Esophagus (tissue), 2 donors: Measurements from ENCODE around the gene CD14. TPM values are rescaled to one million over a fixed set of nuclear protein-coding genes. Genes with fewer than 3 reads are reported as not detected.
"Not testable (repeated sequence)": the region's sequence is repeated elsewhere in the genome, so short reads cannot be mapped to it uniquely, and the experiment has no call there.

Experiments used
- H3K27ac ChIP-seq, 2 donors: one replicate each; pipeline ENCODE4 v1.5.1; 2013; ENCODE audit warnings: low read depth in 2 of 2, mild to moderate bottlenecking in 2 of 2, inconsistent platforms in 1 of 2, low read length in 1 of 2, moderate library complexity in 1 of 2
- H3K27me3 ChIP-seq, 2 donors: one replicate each; pipeline ENCODE4 v1.6.1; 2013; ENCODE audit warnings: low read length in 2 of 2, control low read depth in 1 of 2, mild to moderate bottlenecking in 1 of 2; ENCODE audit not compliant: insufficient read depth in 2 of 2, control insufficient read depth in 1 of 2
- H3K36me3 ChIP-seq, 2 donors: one replicate each; pipeline ENCODE4 v1.6.1; 2013; ENCODE audit warnings: low read length in 1 of 2; ENCODE audit not compliant: control insufficient read depth in 2 of 2, insufficient read depth in 2 of 2
- H3K4me1 ChIP-seq, 2 donors: one replicate each; pipeline ENCODE4 v1.6.1; 2013; ENCODE audit warnings: low read length in 1 of 2; ENCODE audit not compliant: control insufficient read depth in 2 of 2, insufficient read depth in 2 of 2
- H3K4me3 ChIP-seq, 2 donors: one replicate each; pipeline ENCODE4 v1.5.1; 2013; ENCODE audit warnings: low read length in 2 of 2, mild to moderate bottlenecking in 2 of 2, low read depth in 1 of 2, moderate library complexity in 1 of 2
- H3K9me3 ChIP-seq, 2 donors: one replicate each; pipeline ENCODE4 v1.6.1; 2013; ENCODE audit warnings: mild to moderate bottlenecking in 2 of 2, low read depth in 1 of 2, low read length in 1 of 2, moderate library complexity in 1 of 2; ENCODE audit not compliant: control insufficient read depth in 2 of 2, insufficient read depth in 1 of 2
- WGBS, 2 donors: extraction: QIAGEN DNeasy Blood & Tissue Kit; methylation state at CpG; one replicate each; pipeline ENCODE4 v1.1.7; 2013; 5-methylcytosine and 5-hydroxymethylcytosine counted together
- polyA plus RNA-seq, 2 donors: library from polyadenylated mRNA; stranded (reverse); fragments of 200-250 nt; gene quantifications; one replicate each; pipeline ENCODE4 v1.2.3, GENCODE V29; 2013
- donor health status: healthy with polysubstance abuse.
- donor health status: Bipolar disorder and iron deficiency.

CD14 gene
- polyA plus RNA-seq, 2 donors: 7.4 to 14.3 TPM

DNA sequence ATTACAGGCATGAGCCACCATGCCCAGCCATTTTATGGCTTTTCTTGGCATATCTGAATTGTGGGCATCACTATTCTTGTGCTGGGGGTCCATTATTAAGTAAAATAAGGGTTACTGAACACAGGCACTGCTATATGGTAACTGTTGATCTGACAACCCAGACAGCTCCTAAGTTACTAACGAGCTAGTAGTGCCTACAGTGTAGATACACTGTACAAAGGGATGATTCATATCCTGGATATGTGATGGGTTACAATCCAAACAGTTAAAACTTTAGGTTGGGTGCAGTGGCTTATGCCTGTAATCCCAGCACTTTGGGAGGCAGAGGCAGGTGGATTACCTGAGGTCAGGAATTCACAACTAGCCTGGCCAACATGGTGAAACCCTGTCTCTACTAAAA is 4.3 kb downstream of the CD14 start:
- Histone ChIP-seq H3K27ac (no peak overlapping the region), H3K36me3 (no peaks in the 10 kb centered on the region), H3K4me1 (peaks cover 3 to 14% of the 10 kb centered on the region in 2 donors), H3K27me3 (no peaks in the 10 kb centered on the region), H3K4me3 (no peak overlapping the region), H3K9me3 (no peaks in the 10 kb centered on the region)
- WGBS, 2 donors: 45 to 55% methylated on average over 1 of the region's 1 CpG

DNA sequence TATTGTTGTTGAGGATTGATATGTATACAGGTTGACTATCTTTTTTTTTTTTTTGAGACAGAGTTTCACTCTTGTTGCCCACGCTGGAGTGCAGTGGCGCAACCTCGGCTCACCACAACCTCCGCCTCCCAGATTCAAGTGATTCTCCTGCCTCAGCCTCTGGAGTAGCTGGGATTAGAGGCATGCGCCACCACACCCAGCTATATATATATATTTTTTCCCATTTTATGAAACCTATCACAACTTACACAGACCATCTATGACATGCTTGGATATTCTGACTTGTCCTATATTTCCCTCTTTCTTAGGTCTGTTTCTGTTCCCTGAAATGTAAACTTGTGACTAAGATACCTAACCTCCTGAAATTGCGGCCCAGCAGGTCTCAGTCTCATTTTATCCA is 5.0 kb downstream of the CD14 start:
- H3K9me3 ChIP-seq: no peaks in the 10 kb centered on the region
- no peaks in the 10 kb centered on the region for H3K36me3 ChIP-seq
- H3K4me1 ChIP-seq: peaks cover 3 to 11% of the 10 kb centered on the region in 2 donors
- WGBS, 2 donors: 87 to 93% methylated on average over 6 of the region's 6 CpGs
- no peak overlapping the region for H3K4me3 ChIP-seq
- no peak overlapping the region for H3K27ac ChIP-seq
- no peaks in the 10 kb centered on the region for H3K27me3 ChIP-seq

DNA sequence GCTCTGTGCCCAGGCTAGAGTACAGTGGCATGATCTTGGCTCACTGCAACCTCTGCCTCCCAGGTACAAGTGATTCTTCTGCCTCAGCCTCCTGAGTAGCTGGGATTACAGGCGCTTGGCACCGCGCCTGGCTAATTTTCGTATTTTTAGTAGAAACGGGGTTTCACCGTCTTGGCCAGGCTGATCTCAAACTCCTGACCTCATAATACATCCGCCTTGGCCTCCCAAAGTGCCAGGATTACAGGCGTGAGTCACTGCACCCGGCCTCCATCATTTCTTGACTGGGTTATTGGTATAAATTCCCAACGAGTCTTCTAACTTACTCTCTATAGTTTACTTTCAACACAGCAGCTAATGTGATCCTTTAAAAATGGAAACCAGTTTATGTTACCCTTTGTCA is 8.1 kb downstream of the CD14 start:
- 84 to 87% methylated on average over 10 of the region's 10 CpGs for WGBS, 2 donors

DNA sequence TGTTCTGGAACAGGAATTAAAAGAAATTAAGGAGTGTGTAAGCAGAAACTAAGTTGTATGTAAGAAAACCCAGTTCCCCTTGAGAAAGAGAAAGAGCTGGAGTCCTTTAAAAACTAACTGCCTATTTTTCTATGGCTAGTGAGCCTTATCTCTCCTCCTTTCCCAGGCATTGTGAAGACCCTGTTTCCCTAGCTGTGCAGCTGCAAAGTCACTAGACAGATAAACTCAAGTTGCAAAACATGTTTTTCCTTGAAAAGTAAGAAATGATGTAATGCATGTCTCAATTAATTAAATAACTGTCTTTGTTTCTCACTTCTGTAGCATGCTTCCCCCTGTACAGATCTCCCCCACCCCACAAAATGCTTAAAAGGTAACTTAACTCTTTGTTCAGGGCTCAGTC is 9.9 kb downstream of the CD14 start:
- not testable (repeated sequence) for H3K4me1 ChIP-seq, H3K27me3 ChIP-seq, H3K36me3 ChIP-seq, H3K4me3 ChIP-seq, H3K9me3 ChIP-seq, H3K27ac ChIP-seq

More for the DNA sequence above, 8.1 kb downstream of the CD14 start:
- not testable (repeated sequence) for H3K4me1 ChIP-seq, H3K27ac ChIP-seq, H3K4me3 ChIP-seq, H3K36me3 ChIP-seq, H3K27me3 ChIP-seq, H3K9me3 ChIP-seq

DNA sequence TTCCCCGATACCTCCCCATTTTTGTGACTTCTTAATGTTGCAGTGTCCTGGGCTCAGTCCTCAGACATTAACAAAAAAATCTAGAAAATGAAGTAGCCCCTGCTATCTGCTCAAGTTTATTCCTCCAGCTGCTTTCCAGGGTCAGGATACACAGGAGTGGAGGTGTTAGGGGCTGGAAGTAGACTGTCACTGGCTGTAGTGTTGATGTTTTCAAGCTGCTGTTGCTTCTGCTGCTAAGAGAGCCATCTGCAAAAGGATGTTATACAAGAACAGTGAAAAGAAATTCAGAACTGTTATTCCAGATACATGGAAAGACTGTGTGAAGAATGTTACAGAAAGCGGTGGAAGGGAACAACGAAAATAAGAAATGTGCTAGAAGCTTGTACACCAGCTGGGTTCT is 10.7 kb downstream of the CD14 start:
- H3K4me3 ChIP-seq: no peak overlapping the region
- no peaks in the 10 kb centered on the region for H3K36me3 ChIP-seq
- H3K4me1 ChIP-seq: no peaks in the 10 kb centered on the region
- H3K9me3 ChIP-seq: no peaks in the 10 kb centered on the region
- 77 to 78% methylated on average over 3 of the region's 3 CpGs for WGBS, 2 donors
- H3K27ac ChIP-seq: no peak overlapping the region
- H3K27me3 ChIP-seq: no peaks in the 10 kb centered on the region

DNA sequence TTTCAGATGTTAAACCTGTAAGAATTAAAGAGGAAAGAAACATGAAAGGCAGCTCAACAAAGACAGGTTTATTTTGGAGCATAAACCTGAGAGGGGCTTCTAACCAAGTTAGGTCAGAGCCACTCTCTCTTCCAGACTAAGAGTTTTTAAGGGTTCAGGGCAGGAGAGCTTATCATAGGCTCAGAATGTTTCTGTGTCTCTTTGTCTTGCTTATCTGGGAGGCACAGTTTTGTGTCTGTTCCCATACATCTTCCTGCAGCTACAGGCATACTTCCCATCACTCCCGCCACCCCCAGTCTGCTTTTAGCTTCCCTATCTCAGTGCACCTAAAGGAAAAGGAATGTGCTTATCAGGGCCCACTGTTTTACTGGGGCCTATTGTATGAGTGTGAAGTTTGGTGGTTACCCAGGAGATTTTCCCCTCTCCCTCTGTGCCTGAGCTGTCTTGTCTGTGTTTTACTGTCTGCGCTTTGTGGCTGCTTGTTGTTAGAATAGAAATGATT is 21.9 kb downstream of the CD14 start:
- no peak overlapping the region for H3K27ac ChIP-seq
- H3K36me3 ChIP-seq: no peaks in the 10 kb centered on the region
- WGBS, 2 donors: 79 to 85% methylated on average over 2 of the region's 2 CpGs
- no peaks in the 10 kb centered on the region for H3K9me3 ChIP-seq
- H3K4me3 ChIP-seq: no peak overlapping the region
- H3K27me3 ChIP-seq: no peaks in the 10 kb centered on the region
- H3K4me1 ChIP-seq: peaks cover 0 to 3% of the 10 kb centered on the region in 2 donors

- H3K9me3 ChIP-seq: no peaks in the 10 kb centered on the region
- H3K4me1 ChIP-seq: peaks cover 0 to 3% of the 10 kb centered on the region in 2 donors
- no peaks in the 10 kb centered on the region for H3K27me3 ChIP-seq
- no peaks in the 10 kb centered on the region for H3K36me3 ChIP-seq
- no peak overlapping the region for H3K4me3 ChIP-seq
- 56 to 65% methylated on average over 4 of the region's 4 CpGs for WGBS, 2 donors
- peak overlapping the region in 1 of 2 donors; percentile 68 for H3K27ac ChIP-seq
Measured at GRCh38 chr5:140609126-140609525, 23.8 kb downstream of the CD14 start.

DNA sequence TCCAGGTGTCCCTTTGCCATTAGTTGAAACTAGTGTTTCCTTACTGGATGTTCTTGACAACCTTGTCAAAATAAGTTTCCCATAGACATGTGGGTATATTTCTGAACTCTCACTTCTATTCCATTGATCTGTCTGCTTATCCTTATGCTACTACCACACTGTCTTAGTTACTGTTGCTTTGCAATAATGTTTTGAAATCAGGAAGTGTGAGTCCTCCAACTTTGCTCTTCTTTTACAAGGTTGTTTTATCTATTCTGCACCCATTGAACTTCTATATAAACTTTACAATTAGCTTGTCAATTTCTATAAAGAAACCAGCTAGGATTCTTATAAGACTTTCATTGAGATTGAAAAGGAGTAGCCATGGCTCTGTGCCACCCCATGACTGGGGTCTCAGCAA is 24.3 kb downstream of the CD14 start:
- H3K27me3 ChIP-seq: no peaks in the 10 kb centered on the region
- no peak overlapping the region for H3K4me3 ChIP-seq
- peaks cover 0 to 3% of the 10 kb centered on the region in 2 donors for H3K4me1 ChIP-seq
- H3K9me3 ChIP-seq: no peaks in the 10 kb centered on the region
- peak overlapping the region in 1 of 2 donors; percentile 51 for H3K27ac ChIP-seq
- no peaks in the 10 kb centered on the region for H3K36me3 ChIP-seq

- no peaks in the 10 kb centered on the region for H3K27me3 ChIP-seq
- 72 to 85% methylated on average over 2 of the region's 2 CpGs for WGBS, 2 donors
- H3K9me3 ChIP-seq: no peaks in the 10 kb centered on the region
- no peak overlapping the region for H3K4me3 ChIP-seq
- H3K36me3 ChIP-seq: no peaks in the 10 kb centered on the region
- H3K4me1 ChIP-seq: peaks cover 0 to 3% of the 10 kb centered on the region in 2 donors
- no peak overlapping the region for H3K27ac ChIP-seq
Measured at GRCh38 chr5:140607031-140607430, 25.9 kb downstream of the CD14 start.

- H3K27me3 ChIP-seq: no peaks in the 10 kb centered on the region
- 69 to 75% methylated on average over 3 of the region's 3 CpGs for WGBS, 2 donors
- H3K4me1 ChIP-seq: peaks cover 0 to 3% of the 10 kb centered on the region in 2 donors
- no peak overlapping the region for H3K4me3 ChIP-seq
- H3K9me3 ChIP-seq: no peaks in the 10 kb centered on the region
- H3K36me3 ChIP-seq: no peaks in the 10 kb centered on the region
- no peak overlapping the region for H3K27ac ChIP-seq
Measured at GRCh38 chr5:140605879-140606278, 27.1 kb downstream of the CD14 start.
